Esophagus muscularis mucosa (tissue), 3 donors: ENCODE results near the gene ATP8B3.

Source experiments
- POLR2A ChIP-seq: fragments of 450-650 bp; IDR thresholded peaks from one replicate; pipeline ENCODE4 v1.6.1; 2017; ENCODE audit warnings: antibody characterized with exemption, moderate library complexity, mild to moderate bottlenecking, low read depth
- POLR2AphosphoS5 ChIP-seq, 2 donors: sonication (generic); formaldehyde crosslinking; IDR thresholded peaks; one replicate each; pipeline ENCODE4 v1.6.1; 2017; ENCODE audit warnings: antibody characterized with exemption in 2 of 2
- TF ChIP-seq, protein P1 (sequence below), 3 experiments: fragments of 200-600 bp in 2 of 3; fragments of 450-650 bp in 1 of 3; sonication (generic) in 2 of 3; IDR thresholded peaks; one replicate each; pipeline ENCODE4 v1.5.1; 2017 to 2019; ENCODE audit warnings: antibody characterized with exemption in 3 of 3, mild to moderate bottlenecking in 2 of 3, moderate library complexity in 1 of 3

DNA sequence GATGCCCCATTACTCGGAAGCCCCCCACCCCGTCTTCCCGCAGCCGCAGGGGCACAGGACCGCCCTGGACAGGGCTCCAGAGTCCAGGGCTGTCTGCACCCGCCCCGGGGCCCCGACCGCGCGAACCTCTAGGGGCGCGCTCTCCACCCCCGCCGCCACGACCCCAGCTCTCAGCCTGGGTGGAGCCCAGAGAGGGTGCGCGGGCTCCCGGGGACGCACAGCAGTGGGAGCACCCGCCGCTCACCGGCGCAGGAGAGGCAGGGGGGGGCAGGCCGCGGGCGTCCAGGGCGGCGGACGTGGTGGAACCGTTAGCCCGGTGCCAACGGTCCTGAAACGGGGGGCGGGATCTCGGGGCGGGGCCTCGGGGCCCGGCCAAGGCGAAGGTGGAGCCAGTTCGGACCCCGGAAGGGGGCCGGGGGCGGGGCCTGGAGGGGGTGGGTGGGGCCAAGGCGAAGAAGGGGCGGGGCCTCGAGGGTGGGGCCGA lies at the start of gene ATP8B3:
- TF ChIP-seq, protein P1, sequence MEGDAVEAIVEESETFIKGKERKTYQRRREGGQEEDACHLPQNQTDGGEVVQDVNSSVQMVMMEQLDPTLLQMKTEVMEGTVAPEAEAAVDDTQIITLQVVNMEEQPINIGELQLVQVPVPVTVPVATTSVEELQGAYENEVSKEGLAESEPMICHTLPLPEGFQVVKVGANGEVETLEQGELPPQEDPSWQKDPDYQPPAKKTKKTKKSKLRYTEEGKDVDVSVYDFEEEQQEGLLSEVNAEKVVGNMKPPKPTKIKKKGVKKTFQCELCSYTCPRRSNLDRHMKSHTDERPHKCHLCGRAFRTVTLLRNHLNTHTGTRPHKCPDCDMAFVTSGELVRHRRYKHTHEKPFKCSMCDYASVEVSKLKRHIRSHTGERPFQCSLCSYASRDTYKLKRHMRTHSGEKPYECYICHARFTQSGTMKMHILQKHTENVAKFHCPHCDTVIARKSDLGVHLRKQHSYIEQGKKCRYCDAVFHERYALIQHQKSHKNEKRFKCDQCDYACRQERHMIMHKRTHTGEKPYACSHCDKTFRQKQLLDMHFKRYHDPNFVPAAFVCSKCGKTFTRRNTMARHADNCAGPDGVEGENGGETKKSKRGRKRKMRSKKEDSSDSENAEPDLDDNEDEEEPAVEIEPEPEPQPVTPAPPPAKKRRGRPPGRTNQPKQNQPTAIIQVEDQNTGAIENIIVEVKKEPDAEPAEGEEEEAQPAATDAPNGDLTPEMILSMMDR (IDR thresholded peaks at IDR 0.05), result peak in 1 of 3 experiments; percentile 18
- TF ChIP-seq POLR2A, result no peak
- no peak for TF ChIP-seq POLR2AphosphoS5 (IDR thresholded peaks at IDR 0.05)
